Heart right ventricle (tissue), 16 donors: ENCODE data around the gene ATP5PD. TPM values are rescaled to one million over a fixed set of nuclear protein-coding genes. Genes with fewer than 3 reads are reported as not detected.

ENCODE experiments used
- ATAC-seq, 8 donors: fragments of 200-7000 bp; cut with Tn5 transposase; one replicate each; pipeline ENCODE4 v1.9.1; 2020; ENCODE audit warnings: mild to moderate bottlenecking in 8 of 8, moderate library complexity in 8 of 8, moderate number of reproducible peaks in 1 of 8
- DNase-seq, 2 donors: peaks; one replicate each; pipeline ENCODE4 v3.0.0-alpha.2; 2020
- H3K27ac ChIP-seq, 10 donors: fragments of 200-600 bp; sonication (generic) in 2 of 10; one replicate each; pipeline versions ENCODE4 v1.5.0 to v1.8.0; 2020 to 2022; ENCODE audit warnings: mild to moderate bottlenecking in 3 of 10
- H3K27me3 ChIP-seq, 7 donors: fragments of 200-600 bp; one replicate each; pipeline ENCODE4 v1.8.0; 2021 to 2022; ENCODE audit warnings: mild to moderate bottlenecking in 2 of 7
- H3K36me3 ChIP-seq, 9 donors: fragments of 200-600 bp; sonication (generic) in 1 of 9; one replicate each; pipeline versions ENCODE4 v1.5.0 to v1.8.0; 2020 to 2022; ENCODE audit warnings: mild to moderate bottlenecking in 2 of 9
- H3K4me1 ChIP-seq, 9 donors: fragments of 200-600 bp; sonication (generic) in 1 of 9; one replicate each; pipeline versions ENCODE4 v1.5.0 to v1.8.0; 2020 to 2022; ENCODE audit warnings: mild to moderate bottlenecking in 4 of 9
- H3K4me3 ChIP-seq, 10 donors: fragments of 200-600 bp; sonication (generic) in 2 of 10; one replicate each; pipeline versions ENCODE4 v1.5.0 to v1.8.0; 2020 to 2022; ENCODE audit warnings: mild to moderate bottlenecking in 7 of 10, moderate library complexity in 2 of 10
- H3K9me3 ChIP-seq, 11 donors: fragments of 200-600 bp in 10 of 11; sonication (generic) in 2 of 11; one replicate each; pipeline versions ENCODE4 v1.5.0 to v1.8.0; 2013 to 2022; ENCODE audit warnings: mild to moderate bottlenecking in 2 of 11, control low read depth in 1 of 11, moderate library complexity in 1 of 11
- WGBS, 2 donors: extraction: QIAGEN DNeasy Blood & Tissue Kit; methylation state at CpG; one replicate each; pipeline ENCODE4 v1.1.7; 2013; ENCODE audit warnings: inconsistent platforms in 1 of 2; 5-methylcytosine and 5-hydroxymethylcytosine counted together
- intact Hi-C, 10 donors: fragments of 100-400 bp; cut with DNase I; formaldehyde crosslinking; loops; one replicate each; pipeline versions ENCODE4 v1.11.1 to v1.14.2; 2022
- polyA plus RNA-seq, 2 donors: library from polyadenylated mRNA; stranded (reverse); fragments of 200-250 nt; gene quantifications; one replicate each; pipeline ENCODE4 v1.2.3, GENCODE V29; 2013
- total RNA-seq, 10 donors: library from RNA; stranded (reverse); fragmentation: NEBNext Ultra II Directional in 3 of 10; extraction: Animal tissue kit (Norgen Biotek cat#: 25700) in 3 of 10; gene quantifications; one replicate each; pipeline versions ENCODE4 v1.2.1 to v1.2.4, GENCODE V29; 2021 to 2023
- TF ChIP-seq, protein P1 (sequence below), 9 donors: fragments of 200-600 bp; sonication (generic) in 2 of 9; IDR thresholded peaks; one replicate each; pipeline versions ENCODE4 v1.5.0 to v1.8.0; 2021 to 2022; ENCODE audit warnings: antibody characterized with exemption in 9 of 9, mild to moderate bottlenecking in 5 of 9, moderate library complexity in 1 of 9
- donor health status: Arrhythmogenic right ventricular cardiomyopathy.
- donor health status: ischemic (EF 13 %, LVEDD 7.1; RV severe dilation, severe dysfunction).
- donor health status: healthy with polysubstance abuse.
- donor health status: DM: no; HTN: yes; CAD: no.
- donor health status: DM: no; HTN: no; CAD: no.
- donor health status: ischemic (EF 25% LVEDD 6.9; RV normal size, moderate dysfunction).
- donor health status: ischemic (EF 25% LVEDD 5.7; RV mildly dilated, moderate dysfunction).
- donor health status: healthy.
- donor health status: DM: yes; HTN: yes; CAD: no.
- donor health status: Ischemic cardiomyopathy.
- donor health status: ischemic (EF 35%, LVEDD 5.7; RV mildly dilated, moderate dysfunction).
- donor health status: nonischemic (EF 11% LVEDD 7.7; RV severe dilation, severe dysfunction).
- donor health status: DM: yes; HTN: yes; CAD: no.
- donor health status: PGD.
- donor health status: ischemic (EF 29% LVEDD 5.4; RV normal size, mild dysfunction).
- donor health status: nonischemic (EF 23%, LVEDD 6.1; RV moderate dilation, normal function).

The ATP5PD gene
- total and polyA plus RNA-seq, 12 donors, result 678 to 2,296 (median 875) TPM

DNA sequence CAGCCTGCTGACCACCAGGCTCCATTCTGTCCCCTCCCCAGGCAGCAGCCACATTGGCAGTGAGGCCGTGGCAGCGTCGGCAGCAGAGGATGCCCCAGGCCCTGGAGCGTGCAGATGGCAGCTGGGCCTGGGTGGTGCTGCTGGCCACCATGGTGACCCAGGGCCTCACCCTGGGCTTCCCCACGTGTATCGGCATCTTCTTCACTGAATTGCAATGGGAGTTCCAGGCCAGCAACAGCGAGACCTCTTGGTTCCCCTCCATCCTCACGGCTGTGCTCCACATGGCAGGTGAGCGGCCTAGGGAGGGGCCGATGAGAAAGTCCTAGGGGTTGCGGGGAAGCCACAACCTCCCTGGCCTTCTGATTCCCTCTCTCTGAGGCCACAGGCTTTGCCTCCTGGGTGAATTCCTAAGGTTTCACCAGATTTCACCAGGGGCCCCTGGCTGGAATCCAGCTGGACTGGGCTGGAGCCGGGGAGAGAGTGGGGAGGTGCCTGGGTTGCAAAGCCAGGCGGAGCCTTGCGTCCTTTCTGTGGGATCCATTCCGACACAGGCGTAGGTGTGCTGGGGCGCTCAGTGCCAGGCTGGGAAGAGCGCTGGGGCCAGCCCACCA lies 46.9 kb upstream of the ATP5PD start:
- TF ChIP-seq, protein P1, sequence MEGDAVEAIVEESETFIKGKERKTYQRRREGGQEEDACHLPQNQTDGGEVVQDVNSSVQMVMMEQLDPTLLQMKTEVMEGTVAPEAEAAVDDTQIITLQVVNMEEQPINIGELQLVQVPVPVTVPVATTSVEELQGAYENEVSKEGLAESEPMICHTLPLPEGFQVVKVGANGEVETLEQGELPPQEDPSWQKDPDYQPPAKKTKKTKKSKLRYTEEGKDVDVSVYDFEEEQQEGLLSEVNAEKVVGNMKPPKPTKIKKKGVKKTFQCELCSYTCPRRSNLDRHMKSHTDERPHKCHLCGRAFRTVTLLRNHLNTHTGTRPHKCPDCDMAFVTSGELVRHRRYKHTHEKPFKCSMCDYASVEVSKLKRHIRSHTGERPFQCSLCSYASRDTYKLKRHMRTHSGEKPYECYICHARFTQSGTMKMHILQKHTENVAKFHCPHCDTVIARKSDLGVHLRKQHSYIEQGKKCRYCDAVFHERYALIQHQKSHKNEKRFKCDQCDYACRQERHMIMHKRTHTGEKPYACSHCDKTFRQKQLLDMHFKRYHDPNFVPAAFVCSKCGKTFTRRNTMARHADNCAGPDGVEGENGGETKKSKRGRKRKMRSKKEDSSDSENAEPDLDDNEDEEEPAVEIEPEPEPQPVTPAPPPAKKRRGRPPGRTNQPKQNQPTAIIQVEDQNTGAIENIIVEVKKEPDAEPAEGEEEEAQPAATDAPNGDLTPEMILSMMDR (IDR thresholded peaks at IDR 0.05), result no peak
- H3K9me3 ChIP-seq, result no peaks in the 10 kb centered on the region
- no peaks in the 10 kb centered on the region for H3K27me3 ChIP-seq
- intact Hi-C loops, result no loop called here
- WGBS, 2 donors, result 93 to 94% methylated on average over 18 of the region's 18 CpGs
- H3K36me3 ChIP-seq, result peaks cover 0 to 22% (median 6%) of the 10 kb centered on the region in 9 donors
- H3K27ac ChIP-seq, result no peak overlapping the region
- peaks cover 8 to 54% (median 29%) of the 10 kb centered on the region in 9 donors for H3K4me1 ChIP-seq
- DNase-seq (no peak), ATAC-seq (no peak)
- H3K4me3 ChIP-seq, result no peak overlapping the region

- peak overlapping the region in 6 of 10 donors; percentile 38 to 77 (median 62) for H3K27ac ChIP-seq
- intact Hi-C loops, result no loop called here
- ATAC-seq, result no peak
- TF ChIP-seq, protein P1 (IDR thresholded peaks at IDR 0.05), result no peak
- DNase-seq, result no peak
- no peak overlapping the region for H3K4me3 ChIP-seq
- H3K27me3 ChIP-seq, result no peaks in the 10 kb centered on the region
- no peaks in the 10 kb centered on the region for H3K9me3 ChIP-seq
- WGBS, 2 donors, result 85 to 86% methylated on average over 10 of the region's 10 CpGs
- H3K36me3 ChIP-seq, result peaks cover 0 to 7% (median 0%) of the 10 kb centered on the region in 9 donors
- H3K4me1 ChIP-seq, result peaks cover 14 to 67% (median 42%) of the 10 kb centered on the region in 9 donors
Measured at GRCh38 chr17:75091855-75092327, 45.1 kb upstream of the ATP5PD start.

DNA sequence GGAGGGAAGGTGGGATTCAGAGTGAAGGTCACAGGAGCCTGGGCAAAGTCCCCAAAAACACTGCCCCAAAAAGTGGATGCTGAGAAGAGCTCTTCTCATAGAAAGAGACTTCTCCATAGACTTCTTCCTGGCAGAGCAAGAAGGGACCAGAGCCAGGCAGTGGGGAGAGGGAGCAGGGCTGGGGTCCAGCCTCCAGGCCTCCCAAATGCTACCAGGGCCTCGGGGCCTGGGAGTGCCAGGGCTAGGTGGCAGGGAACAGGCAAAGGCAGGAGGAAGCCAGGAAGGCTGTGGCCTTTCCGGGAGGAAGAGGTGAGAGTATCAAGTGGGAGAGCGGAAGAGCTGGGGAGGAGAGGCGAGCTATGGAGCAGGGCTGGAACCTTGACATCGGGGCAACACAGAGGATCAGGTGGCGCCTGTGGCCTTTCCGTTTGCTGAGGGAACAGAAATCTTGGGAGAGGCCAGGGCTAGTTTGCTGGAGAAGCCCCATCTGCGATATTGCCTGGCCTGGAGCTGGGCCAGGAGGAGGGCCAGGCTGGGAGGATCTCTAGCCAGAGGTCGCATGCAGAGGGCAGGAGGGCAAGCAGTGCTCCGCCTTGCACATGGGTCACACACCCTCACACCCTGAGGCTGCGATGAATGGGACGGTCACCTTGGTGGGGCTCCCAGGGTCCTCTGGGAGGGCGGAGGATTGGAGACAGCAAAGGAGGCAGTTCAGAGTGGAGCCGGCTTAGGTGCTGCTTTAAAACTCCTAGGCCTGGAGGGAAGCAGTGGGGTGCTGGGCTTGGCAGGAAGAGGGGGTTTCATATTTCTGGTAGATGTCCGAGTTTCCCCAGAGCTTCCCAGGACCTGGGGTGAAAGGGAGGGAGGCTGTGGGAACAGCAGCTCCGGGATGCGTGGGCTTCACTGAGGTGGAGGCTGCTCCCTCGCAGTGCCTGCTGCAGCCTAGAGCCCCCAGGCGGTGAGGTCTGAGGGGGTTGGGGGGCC lies 44.4 kb upstream of the ATP5PD start:
- TF ChIP-seq, protein P1 (IDR thresholded peaks at IDR 0.05), result no peak
- H3K27me3 ChIP-seq, result no peaks in the 10 kb centered on the region
- DNase-seq (peak in 1 of 2 donors; percentile 61), ATAC-seq (peak in 2 of 8 donors; percentile 4 to 10)
- H3K36me3 ChIP-seq, result peaks cover 0 to 7% (median 0%) of the 10 kb centered on the region in 9 donors
- WGBS, 2 donors, result 41 to 42% methylated on average over 19 of the region's 19 CpGs
- H3K4me1 ChIP-seq, result peaks cover 14 to 62% (median 40%) of the 10 kb centered on the region in 9 donors
- no peak overlapping the region for H3K4me3 ChIP-seq
- peak overlapping the region in 9 of 10 donors; percentile 13 to 77 (median 57) for H3K27ac ChIP-seq
- intact Hi-C loops, result no loop called here
- H3K9me3 ChIP-seq, result no peaks in the 10 kb centered on the region
